HG03521 (cell line): ENCODE data around the gene EML1.

Experiments used
- ATAC-seq: cut with Tn5 transposase; IDR thresholded peaks from one replicate; pipeline ENCODE4 v1.9.1; 2021; ENCODE audit warnings: mild to moderate bottlenecking, moderate library complexity; ENCODE audit not compliant: unreplicated experiment

The EML1 gene

GRCh38 chr14:99952453-99952852 lies 159.2 kb downstream of the EML1 start:
- no peak for ATAC-seq

- no peak for ATAC-seq
These were observed 162.7 kb downstream of the EML1 start for GRCh38 chr14:99955826-99956455.

- no peak for ATAC-seq
These were observed 165.2 kb downstream of the EML1 start for GRCh38 chr14:99958380-99958779.

GRCh38 chr14:99961826-99962518 lies 168.8 kb downstream of the EML1 start:
- no peak for ATAC-seq

- no peak for ATAC-seq
These were observed 171.8 kb downstream of the EML1 start for GRCh38 chr14:99964979-99965378.

GRCh38 chr14:99966037-99966835 lies 173.0 kb downstream of the EML1 start:
- no peak for ATAC-seq

- ATAC-seq, result no peak
These were observed 173.7 kb downstream of the EML1 start for GRCh38 chr14:99966912-99967311.

- ATAC-seq, result no peak
These were observed 175.1 kb downstream of the EML1 start for GRCh38 chr14:99968191-99968920.

GRCh38 chr14:99968941-99969340 lies 175.7 kb downstream of the EML1 start:
- ATAC-seq, result no peak

GRCh38 chr14:99969673-99970322 lies 176.6 kb downstream of the EML1 start:
- ATAC-seq, result no peak

GRCh38 chr14:99971087-99971940 lies 178.1 kb downstream of the EML1 start:
- peak; percentile 68 for ATAC-seq

- peak; percentile 16 for ATAC-seq
These were observed 178.9 kb downstream of the EML1 start for GRCh38 chr14:99971941-99972747.

GRCh38 chr14:99972748-99973466 lies 179.7 kb downstream of the EML1 start:
- ATAC-seq, result no peak

- ATAC-seq, result no peak
These were observed 182.0 kb downstream of the EML1 start for GRCh38 chr14:99975190-99975589.

GRCh38 chr14:99976021-99976420 lies 182.8 kb downstream of the EML1 start:
- ATAC-seq, result no peak

GRCh38 chr14:99976681-99977080 lies 183.5 kb downstream of the EML1 start:
- no peak for ATAC-seq

- ATAC-seq, result no peak
These were observed 187.1 kb downstream of the EML1 start for GRCh38 chr14:99980299-99980698.

- no peak for ATAC-seq
These were observed 188.6 kb downstream of the EML1 start for GRCh38 chr14:99981806-99982205.
